ENCODE results near the gene OTOR. TPM values are rescaled to one million over a fixed set of nuclear protein-coding genes. Genes with fewer than 3 reads are reported as not detected.

OTOR gene
- total and polyA plus RNA-seq, 2 of the 8 experiments (the other 6 are each of a cell fraction or from before 2014, with no cell fraction given), result not detected

- Histone ChIP-seq H3K79me1 (ENCODE audit: low read depth, low read length) (no peaks in the 10 kb centered on the region), H3K4ac (replicated peaks; ENCODE audit: insufficient read length, low read depth, low read length) (no peak overlapping the region), H3K4me1 (replicated peaks in 1 of 4; ENCODE audit: control insufficient read depth in 3 of 4, insufficient read depth in 4 of 4, low read length in 3 of 4) (peaks cover 0 to 10% (median 2%) of the 10 kb centered on the region in 4 experiments; a peak in 2 of 7 replicates), H3K4me3 (ENCODE audit: extremely low read depth in 1 of 4, insufficient read depth in 2 of 4, low read depth in 3 of 4, low read length in 4 of 4) (no peak overlapping the region), H2BK12ac (ENCODE audit: low read depth, low read length) (no peak overlapping the region), H4K91ac (replicated peaks; ENCODE audit: insufficient read length, low read length) (no peak overlapping the region), H4K20me1 (replicated peaks in 1 of 2; ENCODE audit: control insufficient read depth in 1 of 2, insufficient read depth in 2 of 2, low read length in 2 of 2) (no peaks in the 10 kb centered on the region), H3K14ac (ENCODE audit: insufficient read length) (no peak overlapping the region), H2BK5ac (ENCODE audit: low read depth, low read length) (no peak overlapping the region), H3K27ac (ENCODE audit: low read depth, low read length) (no peak overlapping the region), H3K56ac (replicated peaks; ENCODE audit: insufficient read length, low read depth, low read length) (no peak overlapping the region), H2AFZ (ENCODE audit: low read length) (0 out of 2 replicates have a peak overlapping the region, but pooled peaks have one; percentile 64), H2BK20ac (ENCODE audit: low read length) (no peak overlapping the region), H3K9ac (replicated peaks in 1 of 4; ENCODE audit: extremely low read depth in 1 of 4, low read depth in 3 of 4, low read length in 3 of 4) (no peak overlapping the region), H3K36me3 (ENCODE audit: control insufficient read depth in 2 of 4, insufficient read depth in 4 of 4, low read length in 3 of 4) (no peaks in the 10 kb centered on the region), H3K23me2 (ENCODE audit: low read depth, low read length) (no peaks in the 10 kb centered on the region), H4K8ac (ENCODE audit: extremely low read depth, insufficient read depth, low read length) (no peak overlapping the region), H3K23ac (ENCODE audit: insufficient read length) (no peak overlapping the region), H2BK120ac (replicated peaks; ENCODE audit: low read depth, low read length) (no peak overlapping the region), H3K79me2 (ENCODE audit: control insufficient read depth in 1 of 2, insufficient read depth in 2 of 2, low read length in 2 of 2) (no peaks in the 10 kb centered on the region), H4K5ac (ENCODE audit: insufficient read length, low read depth, low read length) (no peak overlapping the region), H3K27me3 (replicated peaks in 1 of 4; ENCODE audit: control insufficient read depth in 3 of 4, extremely low read depth in 1 of 4, insufficient read depth in 3 of 4, low read length in 3 of 4) (no peaks in the 10 kb centered on the region), H3K4me2 (ENCODE audit: insufficient read depth in 1 of 2, low read depth in 2 of 2, low read length in 2 of 2) (no peak overlapping the region), H3K18ac (ENCODE audit: extremely low read depth, low read length) (no peak overlapping the region), H2AK5ac (ENCODE audit: low read depth, low read length) (no peak overlapping the region), H3K9me3 (ENCODE audit: insufficient read depth in 2 of 2, low read depth in 1 of 2, low read length in 1 of 2) (peaks cover 11 to 12% of the 10 kb centered on the region in 2 experiments), H2BK15ac (ENCODE audit: low read length) (peak overlapping the region; percentile 21; the same call in 1 of the 2 replicates)
- ChIA-PET POLR2A (ENCODE audit: partially characterized antibody) (no interaction called here), CTCF (ENCODE audit: partially characterized antibody) (interaction anchor here (0.7 to 4.6 kb wide), 3 partner anchors 10 to 1122 kb away, joined by 3 to 42 read pairs (median 22); partner anchors contain the start of gene OTOR)
- FAIRE-seq, result no peak
- TF ChIP-seq USF2 (IDR thresholded peaks at IDR 0.05; ENCODE audit: low read length) (no peak), POLR2A (IDR thresholded peaks at IDR 0.05; ENCODE audit: control extremely low read depth in 1 of 2, low read depth in 2 of 2, low read length in 2 of 2) (no peak), EGR1 (IDR thresholded peaks at IDR 0.05; ENCODE audit: borderline replicate concordance, low read depth, low read length) (no peak), SUZ12 (IDR thresholded peaks at IDR 0.05; ENCODE audit: low read length) (no peak), BACH1 (IDR thresholded peaks at IDR 0.05; ENCODE audit: low read length) (no peak), ASH2L (IDR thresholded peaks at IDR 0.05; ENCODE audit: low read length) (no peak), TBP (IDR thresholded peaks at IDR 0.05; ENCODE audit: low read depth, low read length) (no peak), CREB1 (IDR thresholded peaks at IDR 0.05) (no peak), JUND (IDR thresholded peaks at IDR 0.05; ENCODE audit: low read length) (no peak), KDM5A (IDR thresholded peaks at IDR 0.05; ENCODE audit: low read length) (no peak), CHD2 (IDR thresholded peaks at IDR 0.05; ENCODE audit: low read length) (no peak), RAD21 (IDR thresholded peaks at IDR 0.05 in 1 of 2, conservative IDR thresholded peaks at IDR 0.05 in 1 of 2; ENCODE audit: low read depth in 2 of 2, low read length in 2 of 2) (no peak)
- 100% methylated on average over 1 of the region's 1 CpG; no CpG with 5 or more reads in 1 of the 2 experiments for WGBS, 2 experiments (ENCODE audit: extremely low coverage in 1 of 2, insufficient coverage in 1 of 2, insufficient read length in 1 of 2, insufficient replicate concordance in 2 of 2, low coverage in 1 of 2, low lambda C conversion rate in 2 of 2, missing lambda C conversion rate in 1 of 2)
- DNase-seq (ENCODE audit: low read depth in 1 of 2, low spot score in 2 of 2), result no peak
These were observed 11.0 kb downstream of the OTOR start for GRCh38 chr20:16759181-16759563.

Data from H1 (cell line).